ENCODE measurements around the gene AHI1. TPM values are rescaled to one million over a fixed set of nuclear protein-coding genes. Genes with fewer than 3 reads are reported as not detected.

Gene AHI1
- total RNA-seq, 3 donors from 2014 or later (not counting 1 experiment from before 2014, with no cell fraction given), result 24.0 to 40.3 (median 32.4) TPM

GRCh38 chr6:135465307-135465706 lies 32.2 kb downstream of the AHI1 start:
- H3K27me3 Mint-ChIP-seq (ENCODE audit: low read depth in 2 of 2), result no peaks in the 10 kb centered on the region

DNA sequence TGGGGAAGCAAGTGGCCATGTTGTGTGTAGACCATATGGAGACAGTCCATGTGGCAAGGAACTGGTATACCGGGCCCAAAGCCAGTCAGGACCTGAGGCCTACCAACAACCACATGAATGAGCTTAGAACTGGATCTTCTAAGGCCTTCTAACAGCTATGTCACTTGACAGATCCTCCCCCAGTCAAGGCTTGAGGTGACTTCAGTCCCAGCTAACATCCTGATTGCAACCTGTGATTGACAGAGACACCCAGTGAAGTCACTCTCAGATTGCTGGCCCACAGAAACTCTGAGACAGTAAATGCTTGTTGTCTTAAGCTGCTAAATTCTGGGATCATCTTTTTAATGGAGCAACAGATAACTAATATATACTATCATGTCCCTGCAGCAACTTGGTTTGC lies 32.9 kb downstream of the AHI1 start:
- Mint-ChIP-seq H3K4me3 (no peak overlapping the region), H3K9me3 (no peaks in the 10 kb centered on the region), H3K36me3 (no peaks in the 10 kb centered on the region), H3K27me3 (ENCODE audit: low read depth in 2 of 2) (no peaks in the 10 kb centered on the region), H3K27ac (no peak overlapping the region), H3K4me1 (no peaks in the 10 kb centered on the region)
- intact Hi-C loops (cut with micrococcal nuclease), result no loop called here
- DNase-seq, result no peak
- Histone ChIP-seq H3K4me1 (ENCODE audit: control insufficient read depth, insufficient read depth, low read length) (no peaks in the 10 kb centered on the region), H3K27me3 (ENCODE audit: control insufficient read depth, insufficient read depth, low read length) (no peaks in the 10 kb centered on the region), H3K36me3 (ENCODE audit: control insufficient read depth, insufficient read depth, low read length) (no peaks in the 10 kb centered on the region), H3K4me3 (ENCODE audit: low read length) (no peak overlapping the region), H3K27ac (ENCODE audit: low read length) (no peak overlapping the region), H3K9me3 (ENCODE audit: control insufficient read depth, insufficient read depth, low read length) (no peaks in the 10 kb centered on the region)
- 88% methylated on average over 1 of the region's 1 CpG for WGBS (ENCODE audit: insufficient coverage)
- ATAC-seq, result no peak
- TF ChIP-seq CTCF (IDR thresholded peaks at IDR 0.05), result no peak

More at GRCh38 chr6:135465307-135465706, 32.2 kb downstream of the AHI1 start:
- ATAC-seq (no peak), DNase-seq (no peak)
- Histone ChIP-seq H3K4me1 (ENCODE audit: control insufficient read depth, insufficient read depth, low read length) (no peaks in the 10 kb centered on the region), H3K36me3 (ENCODE audit: control insufficient read depth, insufficient read depth, low read length) (no peaks in the 10 kb centered on the region), H3K4me3 (ENCODE audit: low read length) (no peak overlapping the region), H3K27ac (ENCODE audit: low read length) (no peak overlapping the region), H3K27me3 (ENCODE audit: control insufficient read depth, insufficient read depth, low read length) (no peaks in the 10 kb centered on the region), H3K9me3 (ENCODE audit: control insufficient read depth, insufficient read depth, low read length) (no peaks in the 10 kb centered on the region)
- no peak for TF ChIP-seq CTCF (IDR thresholded peaks at IDR 0.05)
- Mint-ChIP-seq H3K9me3 (no peaks in the 10 kb centered on the region), H3K27ac (no peak overlapping the region), H3K4me1 (no peaks in the 10 kb centered on the region), H3K36me3 (no peaks in the 10 kb centered on the region), H3K4me3 (no peak overlapping the region)
- WGBS (ENCODE audit: insufficient coverage), result no CpG with 5 or more reads among the region's 1 CpG
- intact Hi-C loops (cut with micrococcal nuclease), result no loop called here

DNA sequence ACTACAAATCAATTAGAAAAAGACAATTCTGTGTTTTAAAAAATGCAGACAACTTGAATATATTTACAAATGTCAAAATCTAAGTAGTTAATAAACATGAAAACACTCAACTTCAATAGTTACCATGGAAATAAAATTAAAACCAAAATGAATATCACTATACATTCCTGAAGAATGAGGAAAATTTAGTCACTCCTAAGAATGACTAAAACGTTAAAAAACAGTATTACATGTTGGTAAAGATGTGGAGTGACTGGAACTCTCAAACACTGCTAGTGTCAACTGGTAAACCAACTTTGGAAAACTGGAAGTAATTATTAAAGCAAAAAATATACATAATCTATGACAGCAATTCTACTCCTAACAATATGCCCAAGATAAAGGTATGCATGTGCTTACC lies 36.3 kb downstream of the AHI1 start:
- TF ChIP-seq CTCF (IDR thresholded peaks at IDR 0.05), result no peak
- intact Hi-C loops (cut with micrococcal nuclease), result no loop called here

DNA sequence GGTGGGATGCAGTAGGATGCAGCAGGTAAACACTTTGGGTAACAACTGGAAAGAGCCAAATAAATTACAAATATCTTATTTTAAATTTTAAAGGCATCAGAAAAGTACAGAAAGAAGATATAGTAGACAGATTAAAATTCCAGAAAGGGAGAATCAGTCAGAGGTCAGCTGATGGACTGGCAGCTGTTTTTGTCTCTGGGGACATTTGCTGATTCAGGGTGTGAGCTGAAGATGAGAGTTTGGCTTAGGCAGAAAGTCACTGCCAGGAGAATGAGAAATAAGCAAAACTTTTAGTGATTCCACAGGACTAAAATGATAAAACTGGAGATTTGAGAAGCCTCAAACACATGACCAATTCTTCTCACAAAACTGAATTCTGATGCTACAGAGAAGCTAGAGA lies 39.5 kb downstream of the AHI1 start:
- Histone ChIP-seq H3K4me1 (ENCODE audit: control insufficient read depth, insufficient read depth, low read length) (no peaks in the 10 kb centered on the region), H3K36me3 (ENCODE audit: control insufficient read depth, insufficient read depth, low read length) (no peaks in the 10 kb centered on the region), H3K9me3 (ENCODE audit: control insufficient read depth, insufficient read depth, low read length) (no peaks in the 10 kb centered on the region), H3K27me3 (ENCODE audit: control insufficient read depth, insufficient read depth, low read length) (no peaks in the 10 kb centered on the region), H3K4me3 (ENCODE audit: low read length) (no peak overlapping the region), H3K27ac (ENCODE audit: low read length) (no peak overlapping the region)
- ATAC-seq (no peak), DNase-seq (no peak)
- Mint-ChIP-seq H3K27me3 (ENCODE audit: low read depth in 2 of 2) (no peaks in the 10 kb centered on the region), H3K36me3 (peaks cover 7% of the 10 kb centered on the region), H3K9me3 (no peaks in the 10 kb centered on the region), H3K4me1 (no peaks in the 10 kb centered on the region), H3K27ac (no peak overlapping the region), H3K4me3 (no peak overlapping the region)
- intact Hi-C loops (cut with micrococcal nuclease), result no loop called here
- TF ChIP-seq CTCF (IDR thresholded peaks at IDR 0.05), result no peak

More for the DNA sequence above, 36.3 kb downstream of the AHI1 start:
- ATAC-seq (no peak), DNase-seq (no peak)
- H3K9me3 ChIP-seq (ENCODE audit: control insufficient read depth, insufficient read depth, low read length), result no peaks in the 10 kb centered on the region
- Mint-ChIP-seq H3K36me3 (peaks cover 7% of the 10 kb centered on the region), H3K27me3 (ENCODE audit: low read depth in 2 of 2) (no peaks in the 10 kb centered on the region), H3K4me1 (no peaks in the 10 kb centered on the region), H3K9me3 (no peaks in the 10 kb centered on the region), H3K4me3 (no peak overlapping the region), H3K27ac (no peak overlapping the region)
- no CpG with 5 or more reads among the region's 1 CpG for WGBS (ENCODE audit: insufficient coverage)
- no peak overlapping the region for H3K4me3 ChIP-seq (ENCODE audit: low read length)
- H3K36me3 ChIP-seq (ENCODE audit: control insufficient read depth, insufficient read depth, low read length), result no peaks in the 10 kb centered on the region
- no peak overlapping the region for H3K27ac ChIP-seq (ENCODE audit: low read length)
- H3K27me3 ChIP-seq (ENCODE audit: control insufficient read depth, insufficient read depth, low read length), result no peaks in the 10 kb centered on the region
- H3K4me1 ChIP-seq (ENCODE audit: control insufficient read depth, insufficient read depth, low read length), result no peaks in the 10 kb centered on the region
